Parathyroid adenoma (tissue), 2 donors: ENCODE measurements around the gene EPHA6.
A peak's percentile ranks its signal among the peaks of the same experiment; 100 is the strongest.

ENCODE experiments used
- H2AFZ ChIP-seq: fragments of 300-600 bp; sonication (generic); one replicate; pipeline ENCODE4 v1.7.0; 2017; ENCODE audit warnings: antibody characterized with exemption, mild to moderate bottlenecking
- H3K27ac ChIP-seq: fragments of 300-600 bp; sonication (generic); one replicate; pipeline ENCODE4 v1.7.0; 2017
- H3K27me3 ChIP-seq: fragments of 300-600 bp; sonication (generic); one replicate; pipeline ENCODE4 v1.7.0; 2017; ENCODE audit warnings: low read length; ENCODE audit not compliant: control insufficient read depth, insufficient read depth
- H3K36me3 ChIP-seq: fragments of 300-600 bp; sonication (generic); one replicate; pipeline ENCODE4 v1.7.0; 2017; ENCODE audit warnings: low read length; ENCODE audit not compliant: control insufficient read depth, insufficient read depth
- H3K4me1 ChIP-seq: fragments of 300-600 bp; sonication (generic); one replicate; pipeline ENCODE4 v1.7.0; 2017; ENCODE audit warnings: control low read depth
- H3K4me2 ChIP-seq: fragments of 300-600 bp; sonication (generic); one replicate; pipeline ENCODE4 v1.7.0; 2017; ENCODE audit warnings: low read length
- H3K4me3 ChIP-seq: fragments of 300-600 bp; sonication (generic); one replicate; pipeline ENCODE4 v1.7.0; 2017; ENCODE audit warnings: low read depth, low read length
- H3K79me2 ChIP-seq: fragments of 300-600 bp; sonication (generic); one replicate; pipeline ENCODE4 v1.7.0; 2017; ENCODE audit warnings: control low read depth
- H3K9ac ChIP-seq: fragments of 300-600 bp; sonication (generic); one replicate; pipeline ENCODE4 v1.7.0; 2017; ENCODE audit warnings: mild to moderate bottlenecking
- H3K9me3 ChIP-seq: fragments of 300-600 bp; sonication (generic); one replicate; pipeline ENCODE4 v1.7.0; 2017; ENCODE audit warnings: low read length; ENCODE audit not compliant: control insufficient read depth
- TF ChIP-seq, protein P1 (sequence below): fragments of 300-600 bp; sonication (generic); IDR thresholded peaks from one replicate; pipeline ENCODE4 v1.7.0; 2017; ENCODE audit warnings: antibody characterized with exemption, mild to moderate bottlenecking
- donor health status: primary hyperparathyroidism.

EPHA6 gene

DNA sequence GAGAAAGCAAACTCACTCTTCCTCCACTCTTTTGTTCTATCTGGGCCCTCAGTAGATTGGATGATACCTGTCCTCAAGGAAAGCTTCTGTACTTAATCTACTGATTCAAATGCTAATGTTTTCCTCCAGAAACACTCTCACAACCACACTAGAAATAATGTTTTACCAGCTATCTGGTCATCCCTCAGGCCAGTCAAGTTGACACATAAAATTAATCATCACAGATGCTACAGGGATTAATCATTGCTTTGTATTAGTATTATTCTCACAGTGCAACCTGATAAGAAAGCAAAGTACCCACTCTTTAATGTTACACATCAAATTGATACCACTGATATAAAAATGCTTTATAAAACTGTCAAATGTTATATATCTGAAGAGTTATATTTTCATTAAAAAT, 897.3 kb downstream of the EPHA6 start:
- TF ChIP-seq, protein P1, sequence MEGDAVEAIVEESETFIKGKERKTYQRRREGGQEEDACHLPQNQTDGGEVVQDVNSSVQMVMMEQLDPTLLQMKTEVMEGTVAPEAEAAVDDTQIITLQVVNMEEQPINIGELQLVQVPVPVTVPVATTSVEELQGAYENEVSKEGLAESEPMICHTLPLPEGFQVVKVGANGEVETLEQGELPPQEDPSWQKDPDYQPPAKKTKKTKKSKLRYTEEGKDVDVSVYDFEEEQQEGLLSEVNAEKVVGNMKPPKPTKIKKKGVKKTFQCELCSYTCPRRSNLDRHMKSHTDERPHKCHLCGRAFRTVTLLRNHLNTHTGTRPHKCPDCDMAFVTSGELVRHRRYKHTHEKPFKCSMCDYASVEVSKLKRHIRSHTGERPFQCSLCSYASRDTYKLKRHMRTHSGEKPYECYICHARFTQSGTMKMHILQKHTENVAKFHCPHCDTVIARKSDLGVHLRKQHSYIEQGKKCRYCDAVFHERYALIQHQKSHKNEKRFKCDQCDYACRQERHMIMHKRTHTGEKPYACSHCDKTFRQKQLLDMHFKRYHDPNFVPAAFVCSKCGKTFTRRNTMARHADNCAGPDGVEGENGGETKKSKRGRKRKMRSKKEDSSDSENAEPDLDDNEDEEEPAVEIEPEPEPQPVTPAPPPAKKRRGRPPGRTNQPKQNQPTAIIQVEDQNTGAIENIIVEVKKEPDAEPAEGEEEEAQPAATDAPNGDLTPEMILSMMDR, result no peak
- no peaks in the 10 kb centered on the region for H3K36me3 ChIP-seq

DNA sequence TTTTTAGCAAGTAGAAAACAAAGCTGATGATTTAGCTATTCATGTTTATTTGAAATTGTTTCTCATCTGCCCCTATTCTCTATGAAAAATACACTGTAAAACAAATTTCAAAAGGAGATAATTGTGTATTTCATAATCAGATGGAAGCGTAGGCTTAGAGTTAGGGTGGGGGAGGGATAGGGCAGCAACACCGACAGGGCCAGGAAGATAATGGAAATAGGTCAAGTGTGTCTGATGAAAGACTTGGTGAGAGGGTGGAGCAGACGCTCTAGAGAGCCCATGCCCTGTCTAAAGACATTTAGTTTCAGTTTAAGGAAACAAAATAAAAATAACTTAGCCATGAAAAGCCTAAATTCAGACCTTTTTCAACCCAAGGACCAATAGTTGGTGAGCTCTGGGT, 898.5 kb downstream of the EPHA6 start:
- Histone ChIP-seq H2AFZ (peak overlapping the region; percentile 30), H3K27ac (no peak overlapping the region), H3K36me3 (no peaks in the 10 kb centered on the region), H3K27me3 (no peaks in the 10 kb centered on the region), H3K9ac (no peak overlapping the region), H3K4me2 (no peak overlapping the region), H3K79me2 (no peaks in the 10 kb centered on the region), H3K4me3 (no peak overlapping the region), H3K9me3 (no peaks in the 10 kb centered on the region), H3K4me1 (peaks cover 3% of the 10 kb centered on the region)
- TF ChIP-seq, protein P1, result no peak

More for the DNA sequence above, 897.3 kb downstream of the EPHA6 start:
- no peak overlapping the region for H3K4me2 ChIP-seq
- no peaks in the 10 kb centered on the region for H3K27me3 ChIP-seq
- H3K4me1 ChIP-seq, result peaks cover 3% of the 10 kb centered on the region
- H2AFZ ChIP-seq, result no peak overlapping the region
- H3K79me2 ChIP-seq, result no peaks in the 10 kb centered on the region
- no peak overlapping the region for H3K4me3 ChIP-seq
- no peak overlapping the region for H3K9ac ChIP-seq
- H3K9me3 ChIP-seq, result no peaks in the 10 kb centered on the region
- H3K27ac ChIP-seq, result no peak overlapping the region

DNA sequence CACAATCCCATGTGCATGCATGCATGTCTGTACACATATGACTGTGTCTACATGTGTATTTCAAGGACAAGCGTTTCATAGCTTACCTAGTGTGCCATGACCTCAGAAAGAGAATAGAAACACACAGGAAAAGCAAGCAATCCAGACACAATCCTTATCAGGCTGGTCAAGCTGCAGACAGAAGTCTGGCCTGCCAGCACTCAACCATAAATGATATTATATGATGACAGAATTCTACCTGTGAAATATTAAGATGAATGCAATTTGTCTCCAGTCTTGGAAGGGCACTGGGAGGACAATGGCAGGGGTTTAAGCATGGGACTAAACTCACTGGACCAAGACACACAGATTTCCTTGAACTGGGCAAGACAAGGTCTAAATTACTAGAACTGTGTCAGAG, 899.2 kb downstream of the EPHA6 start:
- TF ChIP-seq, protein P1, result no peak
- Histone ChIP-seq H3K27ac (no peak overlapping the region), H3K9me3 (no peaks in the 10 kb centered on the region), H3K27me3 (no peaks in the 10 kb centered on the region), H2AFZ (no peak overlapping the region), H3K4me2 (no peak overlapping the region), H3K4me1 (peaks cover 3% of the 10 kb centered on the region), H3K36me3 (no peaks in the 10 kb centered on the region), H3K9ac (no peak overlapping the region), H3K79me2 (no peaks in the 10 kb centered on the region), H3K4me3 (no peak overlapping the region)

DNA sequence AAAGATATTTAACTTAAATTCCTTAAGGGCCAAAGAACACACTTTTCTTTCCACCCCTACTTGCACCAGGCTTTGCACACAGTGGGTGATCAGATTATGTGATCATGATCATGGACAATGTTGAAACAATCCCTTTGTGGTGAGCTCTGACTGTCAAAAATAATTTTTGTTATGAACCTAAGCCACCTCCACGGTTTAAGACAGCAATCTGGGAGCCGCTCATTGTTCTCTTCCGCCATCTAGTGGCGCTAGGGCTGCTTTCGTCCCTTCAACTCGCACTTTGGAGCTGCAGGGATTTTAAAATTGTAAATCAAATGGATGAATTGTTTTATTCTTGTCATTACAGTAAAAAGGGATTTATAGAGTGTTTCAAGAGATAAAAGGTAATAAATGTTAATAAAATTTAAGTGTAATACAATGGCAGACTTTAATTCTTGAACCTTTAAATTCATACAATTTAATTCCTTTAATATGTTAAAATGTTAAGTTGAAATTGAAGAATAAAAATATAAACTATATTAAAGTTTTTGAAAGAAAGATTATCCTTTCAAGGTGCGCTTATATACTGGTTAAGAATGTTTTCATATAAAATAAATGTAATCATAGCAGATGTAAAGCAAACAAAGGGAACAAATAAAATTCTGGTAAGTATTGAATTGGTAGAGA, 904.9 kb downstream of the EPHA6 start:
- TF ChIP-seq, protein P1, result peak; percentile 90
- Histone ChIP-seq H3K4me2 (peak overlapping the region; percentile 71), H2AFZ (peak overlapping the region; percentile 47), H3K27ac (no peak overlapping the region), H3K79me2 (no peaks in the 10 kb centered on the region), H3K27me3 (no peaks in the 10 kb centered on the region), H3K4me3 (no peak overlapping the region), H3K36me3 (no peaks in the 10 kb centered on the region), H3K9ac (no peak overlapping the region), H3K4me1 (no peaks in the 10 kb centered on the region), H3K9me3 (no peaks in the 10 kb centered on the region)

DNA sequence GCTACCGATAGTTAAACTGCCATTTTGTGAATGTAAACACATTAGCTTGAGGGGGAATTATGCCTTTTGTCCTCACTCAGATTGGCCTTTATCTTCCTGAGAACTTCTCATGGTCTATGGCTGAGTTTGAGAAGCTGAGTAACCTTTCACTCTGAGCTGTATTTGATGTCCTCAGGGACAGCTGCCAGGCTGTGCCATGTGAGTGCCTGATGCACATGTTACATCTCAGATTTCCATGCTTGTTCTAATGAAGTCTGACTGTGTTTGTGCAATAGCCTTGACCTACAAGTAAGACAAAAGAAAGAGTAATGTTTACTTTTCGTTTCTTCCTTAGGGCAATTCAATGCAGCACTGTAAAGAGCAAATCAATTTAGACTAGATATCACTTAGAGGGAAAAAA, 906.0 kb downstream of the EPHA6 start:
- H3K4me3 ChIP-seq, result no peak overlapping the region
- no peak overlapping the region for H3K9ac ChIP-seq
- no peaks in the 10 kb centered on the region for H3K4me1 ChIP-seq
- H3K79me2 ChIP-seq, result no peaks in the 10 kb centered on the region
- no peak overlapping the region for H2AFZ ChIP-seq
- H3K36me3 ChIP-seq, result no peaks in the 10 kb centered on the region
- H3K27me3 ChIP-seq, result no peaks in the 10 kb centered on the region
- no peak overlapping the region for H3K27ac ChIP-seq
- H3K4me2 ChIP-seq, result no peak overlapping the region
- TF ChIP-seq, protein P1, result no peak
- no peaks in the 10 kb centered on the region for H3K9me3 ChIP-seq
